IPS-15b (cell line): Measurements from ENCODE around the gene ZNF718.
"Not testable (repeated sequence)": the region's sequence is repeated elsewhere in the genome, so short reads cannot be mapped to it uniquely, and the experiment has no call there.

Source experiments
- H3K27me3 ChIP-seq: one replicate; pipeline ENCODE4 v1.6.1; 2013; ENCODE audit warnings: low read length; ENCODE audit not compliant: control insufficient read depth, insufficient read depth
- H3K36me3 ChIP-seq: one replicate; pipeline ENCODE4 v1.6.1; 2013; ENCODE audit warnings: low read length; ENCODE audit not compliant: control insufficient read depth, insufficient read depth
- H3K4me1 ChIP-seq: one replicate; pipeline ENCODE4 v1.6.1; 2013; ENCODE audit warnings: mild to moderate bottlenecking, low read length; ENCODE audit not compliant: control insufficient read depth, insufficient read depth
- H3K4me3 ChIP-seq: one replicate; pipeline ENCODE4 v1.5.1; 2013; ENCODE audit warnings: low read depth, low read length
- H3K9ac ChIP-seq: one replicate; pipeline ENCODE4 v1.6.1; 2013; ENCODE audit warnings: low read depth, mild to moderate bottlenecking, low read length
- H3K9me3 ChIP-seq: one replicate; pipeline ENCODE4 v1.6.1; 2013; ENCODE audit warnings: mild to moderate bottlenecking, low read length; ENCODE audit not compliant: control insufficient read depth, insufficient read depth

ZNF718 gene

GRCh38 chr4:171318-171717 is 47.0 kb downstream of the ZNF718 start:
- not testable (repeated sequence) for H3K4me1 ChIP-seq, H3K27me3 ChIP-seq, H3K9me3 ChIP-seq, H3K9ac ChIP-seq, H3K36me3 ChIP-seq, H3K4me3 ChIP-seq

DNA sequence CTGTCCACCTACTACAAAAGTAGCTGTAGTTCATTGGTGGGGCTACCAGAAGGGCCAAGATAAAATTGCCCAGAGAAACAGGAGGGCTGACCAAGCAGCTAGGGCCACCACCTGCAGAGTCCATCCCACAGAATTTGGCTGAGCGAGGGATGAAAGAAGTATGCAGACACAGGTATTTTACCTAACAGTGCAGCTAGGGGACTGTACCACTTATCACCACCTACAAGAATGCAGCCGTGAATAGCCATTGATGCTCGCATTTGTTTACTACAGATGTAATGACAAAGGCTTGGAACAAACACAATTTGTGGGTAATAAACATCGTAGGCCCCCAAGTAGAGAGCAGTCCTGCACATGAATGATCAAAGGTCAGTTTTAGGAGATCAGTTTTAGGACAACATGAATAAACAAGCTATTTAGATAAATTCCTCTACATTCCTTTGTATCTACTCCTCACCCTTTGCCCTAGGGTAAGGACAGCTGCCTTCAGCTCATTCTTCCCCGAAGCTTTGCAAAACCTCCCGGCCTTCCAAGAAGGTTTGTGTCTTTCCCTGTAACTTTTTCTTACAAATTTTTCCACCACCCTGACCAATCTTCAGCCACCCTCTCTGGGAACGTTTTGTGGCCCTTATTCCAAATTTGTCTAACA is 49.5 kb downstream of the ZNF718 start:
- H3K4me3 ChIP-seq: no peak overlapping the region
- no peak overlapping the region for H3K9ac ChIP-seq
- peaks cover 9% of the 10 kb centered on the region for H3K9me3 ChIP-seq
- H3K36me3 ChIP-seq: no peaks in the 10 kb centered on the region
- H3K4me1 ChIP-seq: no peaks in the 10 kb centered on the region
- no peaks in the 10 kb centered on the region for H3K27me3 ChIP-seq

- Histone ChIP-seq H3K9me3 (peaks cover 9% of the 10 kb centered on the region), H3K36me3 (no peaks in the 10 kb centered on the region), H3K27me3 (no peaks in the 10 kb centered on the region), H3K4me1 (no peaks in the 10 kb centered on the region), H3K4me3 (no peak overlapping the region), H3K9ac (no peak overlapping the region)
Observed at GRCh38 chr4:175986-176385, 51.7 kb downstream of the ZNF718 start.

GRCh38 chr4:176995-177394 is 52.7 kb downstream of the ZNF718 start:
- Histone ChIP-seq H3K4me3 (no peak overlapping the region), H3K4me1 (no peaks in the 10 kb centered on the region), H3K27me3 (no peaks in the 10 kb centered on the region), H3K9me3 (peaks cover 4% of the 10 kb centered on the region), H3K9ac (no peak overlapping the region), H3K36me3 (no peaks in the 10 kb centered on the region)

DNA sequence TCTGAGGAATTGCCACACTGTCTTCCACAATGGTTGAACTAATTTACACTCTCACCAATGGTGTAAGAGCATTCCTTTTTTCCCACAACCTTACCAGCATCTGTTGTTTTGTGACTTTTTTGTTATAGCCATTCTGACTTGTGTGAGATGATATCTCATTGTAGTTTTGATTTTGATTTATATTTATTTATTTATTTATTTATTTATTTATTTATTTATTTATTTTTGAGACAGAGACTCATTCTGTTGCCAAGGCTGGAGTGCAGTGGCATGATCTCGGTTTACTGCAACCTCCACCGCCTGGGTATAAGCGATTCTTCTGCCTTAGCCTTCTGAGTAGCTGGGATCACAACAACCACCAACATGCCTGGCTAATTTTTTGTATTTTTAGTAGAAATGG is 57.9 kb downstream of the ZNF718 start:
- H3K4me1 ChIP-seq, H3K4me3 ChIP-seq, H3K27me3 ChIP-seq, H3K9me3 ChIP-seq, H3K36me3 ChIP-seq, H3K9ac ChIP-seq: not testable (repeated sequence)

DNA sequence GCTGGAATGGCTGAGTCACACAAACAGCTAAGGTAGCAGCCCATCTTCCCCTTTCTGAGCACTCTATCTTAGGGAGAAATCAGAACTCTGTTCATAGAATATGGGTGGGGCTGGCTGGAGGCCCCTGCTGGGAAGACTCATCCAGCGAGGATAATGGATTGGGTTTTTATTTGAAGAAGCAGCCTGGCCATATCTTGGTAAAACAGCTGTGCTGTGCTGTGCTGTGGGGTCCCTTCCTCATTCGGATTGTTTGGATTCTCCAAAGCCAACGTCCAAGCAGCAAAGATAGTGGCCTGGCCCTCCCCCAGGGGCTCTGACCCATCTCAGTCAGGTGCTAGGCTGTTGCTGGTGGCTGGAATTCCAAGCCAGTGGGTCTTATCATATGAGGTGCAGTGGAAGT is 63.8 kb downstream of the ZNF718 start:
- Histone ChIP-seq H3K4me1 (no peaks in the 10 kb centered on the region), H3K9me3 (peaks cover 4% of the 10 kb centered on the region), H3K4me3 (no peak overlapping the region), H3K9ac (no peak overlapping the region), H3K27me3 (no peaks in the 10 kb centered on the region), H3K36me3 (no peaks in the 10 kb centered on the region)

- not testable (repeated sequence) for H3K9me3 ChIP-seq, H3K9ac ChIP-seq, H3K27me3 ChIP-seq, H3K4me1 ChIP-seq, H3K4me3 ChIP-seq, H3K36me3 ChIP-seq
Observed at GRCh38 chr4:195159-195558, 70.9 kb downstream of the ZNF718 start.

- H3K4me1 ChIP-seq: no peaks in the 10 kb centered on the region
- H3K9ac ChIP-seq: no peak overlapping the region
- H3K4me3 ChIP-seq: no peak overlapping the region
- H3K27me3 ChIP-seq: no peaks in the 10 kb centered on the region
- H3K36me3 ChIP-seq: peaks cover 6% of the 10 kb centered on the region
- H3K9me3 ChIP-seq: peaks cover 16% of the 10 kb centered on the region
Observed at GRCh38 chr4:200936-201335, 76.6 kb downstream of the ZNF718 start.

DNA sequence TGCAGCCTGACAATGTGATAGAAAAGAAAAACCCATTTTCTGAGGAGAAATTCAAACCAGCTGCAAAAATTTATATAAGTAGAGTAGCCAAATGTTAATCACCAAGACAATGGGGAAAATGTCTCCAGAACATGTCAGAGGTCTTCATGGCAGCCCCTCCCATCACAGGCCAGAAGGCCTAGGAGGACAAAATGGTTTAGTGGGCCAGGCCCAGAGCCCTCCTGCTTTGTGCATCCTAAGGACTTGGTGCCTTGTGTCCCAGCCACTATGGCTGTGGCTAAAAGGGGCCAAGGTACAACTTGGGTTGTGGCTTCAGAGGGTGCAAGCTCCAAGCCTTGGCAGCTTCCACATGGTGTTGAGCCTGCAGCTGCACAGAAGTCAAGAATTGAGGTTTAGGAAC is 78.5 kb downstream of the ZNF718 start:
- not testable (repeated sequence) for H3K9ac ChIP-seq, H3K27me3 ChIP-seq, H3K4me3 ChIP-seq, H3K4me1 ChIP-seq, H3K36me3 ChIP-seq
- peaks cover 16% of the 10 kb centered on the region for H3K9me3 ChIP-seq

DNA sequence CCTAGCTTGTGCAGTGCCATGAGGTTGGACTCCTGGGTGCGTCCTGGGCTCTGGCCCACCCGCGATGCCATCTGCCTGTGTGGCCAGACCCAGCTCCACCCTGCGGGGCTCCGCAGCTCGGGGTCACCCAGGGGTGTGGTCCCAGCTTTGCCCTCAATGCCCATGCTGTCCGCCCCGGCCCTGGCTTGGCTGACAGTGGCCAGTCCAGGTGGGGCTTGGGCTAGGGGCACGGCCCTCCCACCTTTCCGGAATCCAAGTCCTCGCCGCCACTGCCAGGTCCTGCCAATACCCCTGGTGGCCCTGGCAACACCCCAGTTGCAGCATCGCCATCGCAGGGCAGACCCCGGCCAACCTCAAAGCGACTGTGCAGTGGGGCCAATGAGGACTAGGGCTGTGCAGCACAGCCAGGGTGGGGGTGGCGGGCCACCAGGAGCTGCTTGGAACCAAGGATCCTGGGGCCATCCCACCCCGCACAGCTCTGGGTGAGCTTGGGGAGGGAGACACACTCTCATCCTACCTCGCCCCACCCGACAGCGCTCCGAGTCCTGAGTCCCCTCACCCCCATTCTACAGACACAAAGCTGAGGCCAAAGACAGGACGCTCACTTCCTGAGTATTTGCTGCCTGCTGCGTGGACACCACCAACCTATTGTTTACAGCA is 80.9 kb downstream of the ZNF718 start:
- peaks cover 16% of the 10 kb centered on the region for H3K9me3 ChIP-seq
- H3K4me3 ChIP-seq: no peak overlapping the region
- no peaks in the 10 kb centered on the region for H3K27me3 ChIP-seq
- no peak overlapping the region for H3K9ac ChIP-seq
- H3K4me1 ChIP-seq: peaks cover 4% of the 10 kb centered on the region
- peaks cover 6% of the 10 kb centered on the region for H3K36me3 ChIP-seq

GRCh38 chr4:206054-206453 is 81.8 kb downstream of the ZNF718 start:
- peaks cover 6% of the 10 kb centered on the region for H3K36me3 ChIP-seq
- peaks cover 16% of the 10 kb centered on the region for H3K9me3 ChIP-seq
- no peak overlapping the region for H3K9ac ChIP-seq
- no peaks in the 10 kb centered on the region for H3K27me3 ChIP-seq
- H3K4me1 ChIP-seq: peaks cover 4% of the 10 kb centered on the region
- H3K4me3 ChIP-seq: no peak overlapping the region

GRCh38 chr4:208416-209096 is 84.3 kb downstream of the ZNF718 start:
- not testable (repeated sequence) for H3K36me3 ChIP-seq, H3K4me1 ChIP-seq, H3K27me3 ChIP-seq, H3K9me3 ChIP-seq, H3K9ac ChIP-seq, H3K4me3 ChIP-seq
